ENCODE data around the gene IRS1. TPM values are rescaled to one million over a fixed set of nuclear protein-coding genes. Genes with fewer than 3 reads are reported as not detected.
"Not testable (repeated sequence)": the region's sequence is repeated elsewhere in the genome, so short reads cannot be mapped to it uniquely, and the experiment has no call there.

IRS1 gene, protein sequence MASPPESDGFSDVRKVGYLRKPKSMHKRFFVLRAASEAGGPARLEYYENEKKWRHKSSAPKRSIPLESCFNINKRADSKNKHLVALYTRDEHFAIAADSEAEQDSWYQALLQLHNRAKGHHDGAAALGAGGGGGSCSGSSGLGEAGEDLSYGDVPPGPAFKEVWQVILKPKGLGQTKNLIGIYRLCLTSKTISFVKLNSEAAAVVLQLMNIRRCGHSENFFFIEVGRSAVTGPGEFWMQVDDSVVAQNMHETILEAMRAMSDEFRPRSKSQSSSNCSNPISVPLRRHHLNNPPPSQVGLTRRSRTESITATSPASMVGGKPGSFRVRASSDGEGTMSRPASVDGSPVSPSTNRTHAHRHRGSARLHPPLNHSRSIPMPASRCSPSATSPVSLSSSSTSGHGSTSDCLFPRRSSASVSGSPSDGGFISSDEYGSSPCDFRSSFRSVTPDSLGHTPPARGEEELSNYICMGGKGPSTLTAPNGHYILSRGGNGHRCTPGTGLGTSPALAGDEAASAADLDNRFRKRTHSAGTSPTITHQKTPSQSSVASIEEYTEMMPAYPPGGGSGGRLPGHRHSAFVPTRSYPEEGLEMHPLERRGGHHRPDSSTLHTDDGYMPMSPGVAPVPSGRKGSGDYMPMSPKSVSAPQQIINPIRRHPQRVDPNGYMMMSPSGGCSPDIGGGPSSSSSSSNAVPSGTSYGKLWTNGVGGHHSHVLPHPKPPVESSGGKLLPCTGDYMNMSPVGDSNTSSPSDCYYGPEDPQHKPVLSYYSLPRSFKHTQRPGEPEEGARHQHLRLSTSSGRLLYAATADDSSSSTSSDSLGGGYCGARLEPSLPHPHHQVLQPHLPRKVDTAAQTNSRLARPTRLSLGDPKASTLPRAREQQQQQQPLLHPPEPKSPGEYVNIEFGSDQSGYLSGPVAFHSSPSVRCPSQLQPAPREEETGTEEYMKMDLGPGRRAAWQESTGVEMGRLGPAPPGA (N-terminal part only)
- total RNA-seq, result under 0.01 TPM in 2 replicates

DNA sequence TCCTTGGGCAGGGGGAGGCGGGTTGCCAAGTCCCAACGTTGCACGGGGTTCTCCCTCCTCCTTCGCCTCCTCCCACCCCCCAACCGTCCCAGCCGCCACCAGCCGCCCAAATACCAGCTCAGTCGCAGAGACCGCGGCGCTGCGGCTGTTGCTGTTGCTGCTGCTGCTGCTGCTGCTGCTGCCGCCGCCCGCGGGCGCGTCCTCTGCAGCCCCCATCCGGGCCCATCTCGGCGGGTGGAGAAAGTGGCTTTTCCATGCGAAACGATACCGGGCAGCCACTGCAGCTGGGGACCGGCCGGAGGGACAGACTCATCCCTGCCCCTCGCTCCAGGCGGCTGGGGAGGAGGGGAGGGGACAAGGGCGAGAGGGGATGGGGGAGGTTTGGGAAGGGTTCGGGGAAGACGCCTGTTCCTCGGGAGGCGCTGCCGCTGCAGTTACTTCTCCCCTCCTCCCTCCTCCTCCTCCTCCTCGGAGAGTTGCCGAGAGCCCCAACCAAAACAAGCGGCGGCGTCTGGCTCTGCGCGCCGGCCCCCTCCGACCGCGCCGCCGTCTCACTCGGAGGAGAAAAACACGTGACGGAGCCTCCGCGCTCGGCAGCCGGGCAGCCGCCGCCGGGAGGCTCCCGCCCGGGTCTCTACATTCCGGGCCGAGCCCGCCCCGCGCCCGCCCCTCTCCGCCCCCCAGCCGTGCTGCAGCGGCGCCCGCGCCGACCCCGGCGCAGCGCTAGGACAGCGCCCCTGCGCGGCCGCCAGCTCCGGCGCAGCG lies at the start of gene IRS1:
IRS1 (minus strand) TSS at position 610 of the 765 bp plus-strand sequence. CDS start 1,082 bp downstream, outside the sequence.
- peak; percentile 27 to 62 for DNase-seq (ENCODE audit: low read depth in 2 of 2)

DNA sequence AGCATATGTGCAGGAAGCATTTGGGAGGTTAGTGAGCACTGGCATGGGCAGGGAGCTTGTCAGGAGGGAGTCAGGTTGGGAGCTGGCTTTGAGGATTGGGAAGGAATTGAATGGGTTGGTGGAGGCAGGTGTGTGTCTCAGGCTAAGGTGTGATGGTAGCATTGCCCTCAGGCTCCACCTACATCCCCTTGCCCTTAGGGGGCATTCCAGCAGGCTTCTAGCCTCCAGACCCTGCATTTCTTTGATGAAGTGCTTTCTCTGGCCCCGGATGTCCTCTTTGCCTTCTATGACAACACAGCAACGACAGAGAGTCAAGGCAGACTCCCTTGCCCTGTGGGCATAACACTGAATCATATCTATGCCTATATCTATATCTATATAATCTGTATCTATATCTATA lies 49.7 kb upstream of the IRS1 start:
- no peak for DNase-seq (ENCODE audit: low read depth in 2 of 2)

DNA sequence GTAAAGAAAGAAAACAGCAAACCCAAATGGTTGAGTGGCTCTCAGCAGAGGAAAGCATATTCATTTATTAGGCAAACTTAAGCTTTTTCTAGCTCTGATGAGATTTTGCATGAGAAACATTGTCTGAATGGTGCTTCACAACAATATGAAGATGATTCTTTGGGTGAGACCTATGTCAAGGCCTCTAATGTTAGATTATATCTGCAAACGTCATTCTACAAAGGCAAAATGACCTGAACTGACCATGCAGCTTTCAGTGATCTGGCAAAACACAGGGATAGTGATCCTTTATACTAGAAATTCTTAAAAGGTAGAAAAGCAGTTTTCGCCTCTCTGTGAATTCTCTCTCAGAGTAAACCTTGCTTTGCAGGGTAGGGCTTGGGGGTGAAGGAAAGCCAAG lies 47.9 kb upstream of the IRS1 start:
- no peak for DNase-seq (ENCODE audit: low read depth in 2 of 2)

DNA sequence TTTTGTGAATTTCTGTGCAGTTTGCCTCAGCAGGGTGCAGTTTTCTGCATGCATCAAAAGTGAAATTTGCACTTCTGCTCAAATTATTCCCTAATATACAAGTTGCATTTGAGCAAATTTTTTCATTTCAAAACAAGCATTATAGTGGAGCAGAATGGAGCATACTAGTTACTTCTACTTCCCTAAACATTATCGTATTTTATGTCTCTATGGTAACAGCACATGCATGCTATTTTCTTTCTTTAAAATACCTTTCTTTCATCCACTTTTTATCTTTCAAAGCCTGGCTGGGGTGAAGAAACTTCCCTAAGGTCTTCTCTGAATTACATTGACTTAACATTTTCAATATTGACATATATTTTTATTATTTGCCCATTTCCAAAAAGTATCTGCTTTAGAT lies 47.5 kb upstream of the IRS1 start:
- no peak for DNase-seq (ENCODE audit: low read depth in 2 of 2)

DNA sequence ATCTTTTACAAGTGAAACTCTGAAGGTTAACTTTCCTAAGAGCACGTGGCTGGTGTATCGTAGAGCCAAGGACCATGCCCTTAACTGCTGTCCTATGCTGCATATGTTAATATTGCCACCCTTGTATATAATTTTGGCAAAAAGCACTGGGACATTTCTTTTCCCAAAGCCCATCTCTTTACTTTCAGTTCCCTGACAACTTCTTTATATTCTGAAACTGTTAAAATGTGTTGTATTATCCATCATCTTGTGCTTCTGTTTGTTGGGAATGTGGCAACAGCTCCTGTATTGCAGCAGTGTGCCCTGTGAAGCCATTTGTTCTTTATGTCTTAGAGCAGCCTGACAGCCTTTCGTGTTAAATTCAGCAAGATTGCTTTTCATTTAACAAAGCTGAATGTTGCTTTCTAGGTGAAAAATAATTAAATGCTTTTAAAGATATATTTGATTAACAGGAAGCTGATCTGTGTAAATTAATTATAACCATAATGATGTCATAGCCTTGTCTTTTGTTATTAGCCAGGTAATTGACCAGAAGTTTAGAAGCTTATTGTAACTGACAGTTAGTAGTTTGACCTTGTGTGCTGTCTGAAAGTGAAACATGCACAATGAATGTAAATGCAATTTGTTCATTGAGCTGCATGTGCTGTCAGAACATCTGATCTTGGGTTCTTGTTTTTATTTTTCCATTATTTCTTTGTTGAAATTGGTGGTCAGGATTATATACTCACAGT lies 45.9 kb upstream of the IRS1 start:
- DNase-seq (ENCODE audit: low read depth in 2 of 2), result no peak

DNA sequence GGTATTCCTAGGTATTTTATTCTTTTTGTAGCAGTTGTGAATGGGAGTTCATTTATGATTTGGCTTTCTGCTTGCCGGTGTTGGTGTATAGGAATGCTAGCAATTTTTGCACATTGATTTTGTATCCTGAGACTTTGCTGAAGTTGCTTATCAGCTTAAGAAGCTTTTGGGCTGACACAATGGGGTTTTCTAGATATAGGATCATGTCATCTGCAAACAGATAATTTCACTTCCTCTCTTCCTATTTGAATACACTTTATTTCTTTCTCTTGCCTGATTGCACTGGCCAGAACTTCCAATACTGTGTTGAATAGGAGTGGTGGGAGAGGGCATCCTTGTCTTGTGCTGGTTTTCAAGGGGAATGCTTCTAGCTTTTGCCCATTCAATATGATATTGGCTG lies 43.4 kb upstream of the IRS1 start:
- not testable (repeated sequence) for DNase-seq (ENCODE audit: low read depth in 2 of 2)

DNA sequence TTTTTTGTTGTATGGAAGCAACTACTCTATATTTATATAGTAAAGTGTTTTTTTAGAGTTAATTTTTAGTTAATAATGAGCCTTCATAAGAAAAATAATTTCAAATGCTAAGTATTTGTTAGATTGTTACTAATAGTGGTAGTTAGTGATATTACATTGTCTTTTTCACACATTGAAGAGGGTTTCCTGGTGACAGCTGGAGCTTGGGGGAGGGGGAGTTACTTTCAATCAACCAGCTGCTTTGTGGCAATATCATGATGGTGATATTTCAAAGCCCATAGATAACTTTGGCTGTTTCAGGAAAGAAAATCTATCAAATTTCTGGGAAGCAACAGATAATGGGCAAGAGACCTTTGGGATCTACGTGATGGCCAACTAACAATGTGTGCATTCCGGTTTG lies 40.3 kb upstream of the IRS1 start:
- no peak for DNase-seq (ENCODE audit: low read depth in 2 of 2)

DNA sequence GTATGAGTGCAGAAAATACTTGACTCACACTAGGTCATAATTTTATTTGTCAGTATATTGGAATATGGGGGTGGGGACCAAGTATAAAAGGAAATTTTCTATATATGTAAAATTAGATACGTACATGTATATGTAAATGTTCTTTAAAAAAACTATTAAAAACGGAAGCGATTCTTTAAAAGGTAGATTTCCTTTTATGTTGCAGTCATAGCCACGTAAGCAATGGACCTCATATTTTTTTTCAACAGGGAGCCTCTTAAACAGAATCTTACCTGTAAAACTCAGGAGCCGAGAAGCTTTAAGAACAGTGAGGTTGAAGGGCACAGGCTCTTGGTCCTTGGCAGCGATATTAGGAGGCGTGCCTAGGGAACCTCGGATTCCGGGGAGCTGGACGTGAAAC lies 39.5 kb upstream of the IRS1 start:
- no peak for DNase-seq (ENCODE audit: low read depth in 2 of 2)

DNA sequence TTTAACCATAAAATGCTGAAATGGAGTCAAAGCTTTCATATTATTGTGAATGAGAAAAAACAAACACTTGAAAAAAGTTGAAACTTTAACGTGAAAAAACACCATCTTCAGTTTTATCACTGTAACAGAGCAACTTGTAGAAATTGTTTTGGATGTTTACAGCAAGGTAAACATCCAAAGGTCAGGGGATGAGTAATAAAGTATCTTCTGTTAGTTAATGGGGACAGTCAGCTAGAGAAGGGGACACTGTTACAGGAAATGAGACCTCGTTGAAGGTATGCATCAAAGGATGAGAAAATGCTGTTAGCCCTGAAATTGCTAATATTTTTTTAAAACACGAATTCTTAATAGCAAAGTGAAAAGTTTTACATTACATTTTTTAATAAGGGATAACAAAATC lies 39.1 kb upstream of the IRS1 start:
- no peak for DNase-seq (ENCODE audit: low read depth in 2 of 2)

DNA sequence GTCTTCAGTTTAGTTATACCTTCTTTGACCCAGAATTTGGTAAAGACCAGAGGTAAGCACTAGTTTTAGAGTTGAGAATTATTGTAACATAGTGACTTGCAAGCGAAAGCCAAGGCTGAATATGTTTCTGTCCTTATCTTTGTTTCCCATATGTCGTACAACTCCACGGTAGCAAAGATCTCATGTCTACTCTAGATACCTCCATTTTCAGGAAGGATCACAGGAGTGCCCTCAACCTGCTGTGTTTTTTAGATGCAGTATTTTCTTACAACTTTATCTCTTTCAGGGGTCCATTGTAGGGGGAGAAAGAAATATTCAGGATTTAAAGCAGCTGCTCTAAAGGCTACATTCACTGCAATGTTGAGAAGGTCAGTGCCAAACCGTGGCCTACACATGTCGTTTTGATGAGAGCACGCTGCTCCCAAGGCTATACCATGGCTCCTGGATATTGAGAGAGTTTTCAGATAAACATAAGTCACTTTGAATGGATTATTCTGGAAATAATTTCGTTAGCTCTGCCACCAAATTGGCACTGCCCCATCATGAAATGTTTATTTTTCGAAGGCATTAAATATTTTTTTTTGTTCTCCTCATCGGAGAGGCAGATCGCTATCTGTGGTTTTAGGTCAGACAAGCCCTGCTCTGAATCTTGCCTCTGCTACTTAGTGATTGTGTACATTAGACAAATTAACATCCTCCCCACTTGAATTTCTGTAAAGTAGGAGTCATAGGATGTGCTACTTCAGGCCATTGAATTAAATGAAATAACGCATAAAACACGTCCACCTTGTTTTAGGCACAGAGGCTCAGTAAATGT lies 38.4 kb upstream of the IRS1 start:
- DNase-seq (ENCODE audit: low read depth in 2 of 2), result no peak

DNA sequence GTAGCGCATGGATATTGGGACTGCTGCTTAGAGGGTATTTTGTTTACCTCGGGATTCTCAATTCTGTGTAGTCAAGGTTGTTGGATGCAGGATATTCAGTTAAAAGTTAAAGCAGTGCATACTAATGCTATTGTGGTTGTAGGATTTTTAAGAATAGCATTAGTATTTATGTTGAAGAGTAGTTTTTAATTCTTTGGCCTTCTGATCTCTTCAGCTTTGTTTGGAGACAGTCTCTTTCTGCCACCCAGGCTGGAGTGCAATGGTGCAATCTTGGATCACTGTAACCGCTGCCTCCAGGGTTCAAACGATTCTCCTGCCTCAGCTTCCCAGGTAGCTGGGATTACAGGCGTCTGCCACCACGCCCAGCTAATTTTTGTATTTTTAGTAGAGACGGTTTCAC lies 37.7 kb upstream of the IRS1 start:
- no peak for DNase-seq (ENCODE audit: low read depth in 2 of 2)

DNA sequence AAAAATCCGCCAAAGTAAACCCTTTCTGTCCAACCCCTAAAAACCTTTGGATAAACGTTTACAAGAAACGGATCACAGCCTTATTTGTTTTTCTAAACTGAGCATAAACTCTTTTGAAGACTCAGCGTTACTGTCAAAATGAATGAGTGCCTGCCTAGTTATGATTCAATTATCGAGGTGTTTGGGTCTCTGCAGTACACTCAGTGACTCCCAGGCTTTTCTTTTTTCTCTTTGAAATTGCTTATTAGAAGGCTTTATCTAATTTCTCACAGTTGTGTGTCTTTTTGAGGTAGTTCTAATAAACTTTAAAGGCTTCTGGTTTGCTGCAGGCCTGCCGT lies 36.9 kb upstream of the IRS1 start:
- DNase-seq (ENCODE audit: low read depth in 2 of 2), result no peak

DNA sequence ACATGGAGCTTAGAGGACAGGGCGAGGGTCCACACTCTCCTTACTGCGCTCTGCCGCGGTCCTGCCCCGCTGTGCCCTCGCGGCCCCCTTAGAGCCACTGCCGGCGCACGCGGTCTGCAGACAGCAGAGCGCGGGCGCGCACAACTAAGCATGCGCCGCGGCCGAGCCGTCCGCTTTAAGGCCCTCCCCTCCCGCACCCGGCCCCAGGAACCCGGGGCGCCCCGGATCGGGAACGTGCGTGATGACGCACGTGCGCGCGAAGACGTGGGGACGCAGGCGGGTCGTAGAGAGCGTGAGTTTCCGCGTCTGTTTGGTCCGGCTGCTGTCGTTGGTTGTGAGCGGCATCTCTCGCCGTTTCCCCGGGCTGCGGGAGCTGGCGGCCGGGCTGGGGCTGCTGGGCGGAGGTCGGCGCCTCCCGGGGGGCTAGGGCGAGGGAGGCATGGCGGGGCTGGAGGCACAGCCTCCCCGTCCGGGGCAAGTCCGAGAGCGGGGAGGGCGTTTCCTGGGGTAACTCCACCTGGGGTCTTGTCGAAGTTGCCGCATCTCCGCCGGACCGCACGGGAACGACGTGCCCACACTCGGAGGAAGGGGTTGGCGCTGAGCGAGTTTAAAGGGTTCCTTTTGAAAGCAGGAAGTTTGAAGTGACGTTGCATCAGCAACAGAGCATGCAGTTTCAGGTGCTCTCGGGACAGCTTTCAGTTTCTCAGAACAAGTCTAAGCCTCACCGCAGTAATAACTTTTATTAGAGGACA lies 36.4 kb upstream of the IRS1 start, which contains the start of gene RHBDD1:
RHBDD1 (plus strand) TSS at position 259 of the 752 bp plus-strand sequence. CDS start 28,640 bp downstream, outside the sequence.
- peak; percentile 91 to 95 for DNase-seq (ENCODE audit: low read depth in 2 of 2)

DNA sequence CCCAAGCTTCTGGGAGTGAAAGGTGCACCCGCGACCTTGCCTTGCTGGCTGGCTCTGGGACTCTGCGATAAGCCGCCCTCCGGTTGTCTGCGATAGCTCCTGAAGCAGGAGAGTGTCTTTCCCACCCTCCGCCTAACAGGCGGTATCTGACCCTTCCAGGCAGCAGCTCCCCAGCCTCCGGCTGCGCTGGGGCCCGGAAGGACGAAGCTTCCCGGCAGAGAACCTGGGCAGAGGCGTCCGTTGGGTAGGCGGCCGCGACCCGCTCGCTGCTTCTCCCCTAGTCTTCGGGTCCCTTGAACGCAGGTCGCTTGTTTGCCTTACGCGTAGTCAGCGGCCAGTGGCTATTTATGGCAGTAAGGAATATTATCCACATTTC lies 35.8 kb upstream of the IRS1 start:
- DNase-seq (ENCODE audit: low read depth in 2 of 2), result no peak

DNA sequence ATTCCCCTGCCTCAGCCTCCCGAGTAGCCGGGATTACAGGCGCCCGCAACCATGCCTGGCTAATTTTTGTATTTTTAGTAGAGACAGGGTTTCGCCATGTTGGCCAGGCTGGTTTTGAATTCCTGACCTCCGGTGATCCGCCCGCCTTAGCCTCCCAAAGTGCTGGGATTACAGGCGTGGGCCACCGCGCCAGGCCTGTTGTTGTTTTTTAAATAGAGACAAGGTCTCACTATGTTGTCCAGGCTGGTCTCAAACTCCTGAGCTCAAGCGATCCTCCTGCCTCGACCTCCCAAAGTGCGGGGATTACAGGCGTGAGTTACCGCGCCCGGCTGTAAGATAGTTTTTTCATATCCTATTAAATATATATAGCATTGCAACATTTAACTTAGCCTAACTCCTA lies 35.3 kb upstream of the IRS1 start:
- not testable (repeated sequence) for DNase-seq (ENCODE audit: low read depth in 2 of 2)

DNA sequence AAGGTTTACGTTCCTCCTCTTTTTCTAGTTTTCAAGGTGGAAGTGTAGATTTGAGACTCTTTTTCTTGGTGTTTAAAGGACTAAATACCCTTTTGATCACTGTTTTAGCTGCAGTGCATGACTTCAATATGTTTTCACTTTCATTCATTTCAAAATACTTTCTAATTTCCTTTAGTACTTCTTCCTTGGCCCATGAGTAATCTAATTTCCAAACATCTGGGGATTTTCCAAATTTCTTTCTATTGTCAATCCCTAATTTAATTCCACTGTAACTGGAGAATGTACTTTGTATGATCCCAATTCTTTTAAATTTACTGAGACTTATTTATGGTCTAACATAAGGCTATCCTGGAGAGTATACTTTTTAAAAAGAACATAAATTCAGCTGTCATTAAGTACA lies 32.4 kb upstream of the IRS1 start:
- DNase-seq (ENCODE audit: low read depth in 2 of 2), result no peak

DNA sequence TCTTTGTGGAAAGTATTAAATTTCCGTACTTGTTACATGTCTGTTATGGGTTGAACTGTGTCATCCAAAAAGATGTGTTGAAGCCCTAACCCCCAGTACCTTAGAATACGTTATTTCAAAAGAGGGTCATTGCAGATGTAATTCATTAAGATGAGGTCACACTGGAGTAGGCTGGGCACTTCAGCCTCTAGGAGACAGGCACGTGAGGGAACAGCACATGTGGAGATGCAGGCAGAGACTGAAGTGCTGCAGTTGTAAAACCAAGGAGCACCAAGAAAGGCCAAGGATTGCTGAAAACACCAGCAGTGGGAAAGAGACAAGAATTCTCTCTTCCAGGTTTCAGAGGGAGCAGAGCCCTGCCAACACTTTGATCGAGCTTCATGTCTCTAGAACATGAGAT lies 31.6 kb upstream of the IRS1 start:
- no peak for DNase-seq (ENCODE audit: low read depth in 2 of 2)

DNA sequence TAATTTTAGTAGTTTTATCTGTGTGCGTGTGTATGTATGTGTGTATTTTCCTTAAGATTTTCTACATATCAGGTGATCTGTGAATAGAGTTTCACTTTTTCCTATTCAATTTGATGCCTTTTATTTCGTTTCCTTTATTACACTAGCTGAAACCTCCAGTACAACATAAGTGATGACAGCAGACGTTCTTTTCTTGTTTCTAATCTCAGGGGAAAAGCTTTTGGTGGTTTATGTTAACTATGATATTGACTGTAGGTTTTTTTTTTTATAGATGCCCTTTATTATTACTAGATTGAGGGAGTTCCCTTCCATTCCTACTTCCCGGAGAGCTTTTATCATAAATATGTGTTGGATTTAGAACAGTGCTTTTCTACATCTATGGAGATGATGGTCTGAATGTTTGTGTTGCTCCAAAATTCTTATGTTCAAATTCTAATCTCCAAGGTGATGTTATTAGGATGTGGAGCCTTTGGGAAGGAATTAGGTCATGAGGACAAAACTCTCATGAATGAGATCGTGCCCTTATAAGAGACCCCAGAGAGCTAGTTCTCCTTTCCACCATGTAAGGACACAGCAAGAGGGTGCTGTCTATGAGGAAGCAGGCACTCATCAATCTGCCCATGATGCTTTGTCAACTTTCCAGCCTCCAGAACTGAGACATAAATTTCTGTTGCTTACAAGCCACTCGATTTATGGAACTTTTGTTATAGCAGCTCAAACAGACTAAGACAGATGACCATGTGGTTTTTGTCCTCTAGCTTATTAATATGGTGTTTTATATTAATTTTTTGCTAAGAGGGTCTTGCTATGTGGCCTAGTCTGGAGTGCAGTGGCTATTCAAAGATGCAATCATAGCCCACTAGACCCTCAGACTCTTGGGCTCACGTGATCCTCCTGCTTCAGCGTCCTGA lies 30.4 kb upstream of the IRS1 start:
- no peak for DNase-seq (ENCODE audit: low read depth in 2 of 2)
